Stimulated activated CD4-positive, alpha-beta T cell treated with anti-CD3 and anti-CD28 coated beads, Interleukin-1b, Interleukin-23, amount 100 ng/mL, for 4 hours (primary cell): ENCODE results near the gene MIB2.
A peak's percentile ranks its signal among the peaks of the same experiment; 100 is the strongest.

ENCODE experiments used
- DNase-seq, 2 donors: peaks; one replicate each; pipeline ENCODE4 v3.0.0-alpha.2; 2020; ENCODE audit warnings: low read depth in 2 of 2

The MIB2 gene

DNA sequence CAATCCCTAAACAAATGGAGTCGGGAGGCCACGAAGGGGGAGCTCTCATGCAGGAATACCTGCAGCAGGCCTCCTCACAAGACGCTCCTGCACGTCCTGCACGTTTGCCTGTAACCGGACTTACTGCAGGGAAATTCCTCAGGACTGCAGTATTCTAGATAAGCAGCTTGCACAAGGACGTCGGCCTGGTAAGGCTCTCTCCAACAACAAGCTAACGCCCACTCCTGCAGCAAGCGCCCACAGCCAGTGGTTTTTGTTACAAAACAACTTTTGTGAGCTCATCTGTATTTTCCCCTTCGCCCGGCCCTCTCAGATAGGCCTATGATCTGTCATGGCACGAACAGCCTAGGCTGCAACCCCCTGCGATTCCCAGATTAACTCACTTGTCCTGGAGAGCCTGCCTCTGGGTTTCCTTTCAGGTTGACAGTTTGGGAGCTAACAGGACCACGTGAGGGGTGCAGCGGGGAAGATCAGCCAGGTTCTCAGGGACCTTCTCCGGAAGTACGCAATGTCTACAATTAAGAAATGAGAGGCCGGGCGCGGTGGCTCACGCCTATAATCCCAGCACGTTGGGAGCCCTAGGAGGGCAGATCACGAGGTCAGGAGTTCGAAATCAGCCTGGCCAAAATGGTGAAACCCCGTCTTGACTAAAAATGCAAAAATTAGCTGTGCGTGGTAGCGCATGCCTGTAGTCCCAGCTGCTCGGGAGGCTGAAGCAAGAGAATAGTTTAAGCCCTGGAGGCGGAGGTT lies 921 bp upstream of the MIB2 start:
- peak in 1 of 2 donors; percentile 39 for DNase-seq

DNA sequence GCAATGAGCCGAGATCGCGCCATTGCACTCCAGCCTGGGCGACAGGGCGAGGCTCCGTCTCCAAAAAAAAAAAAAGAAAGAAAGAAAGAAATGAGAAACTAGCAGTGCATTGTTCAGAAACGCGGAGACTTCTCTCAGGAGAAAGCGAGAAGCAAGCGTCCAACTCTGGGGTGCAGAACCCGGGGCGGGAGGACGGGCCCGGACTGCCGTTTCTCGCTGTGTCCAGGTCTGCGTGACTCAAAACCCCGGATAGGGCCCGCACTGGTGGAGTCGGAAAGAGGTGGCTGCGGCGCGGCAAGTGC lies 395 bp upstream of the MIB2 start:
- no peak for DNase-seq

GRCh38 chr1:1616045-1616790 lies 918 bp downstream of the MIB2 start:
- DNase-seq, result peak in 1 of 2 donors; percentile 47

- no peak for DNase-seq
Measured at GRCh38 chr1:1616838-1617237, 1.5 kb downstream of the MIB2 start.

DNA sequence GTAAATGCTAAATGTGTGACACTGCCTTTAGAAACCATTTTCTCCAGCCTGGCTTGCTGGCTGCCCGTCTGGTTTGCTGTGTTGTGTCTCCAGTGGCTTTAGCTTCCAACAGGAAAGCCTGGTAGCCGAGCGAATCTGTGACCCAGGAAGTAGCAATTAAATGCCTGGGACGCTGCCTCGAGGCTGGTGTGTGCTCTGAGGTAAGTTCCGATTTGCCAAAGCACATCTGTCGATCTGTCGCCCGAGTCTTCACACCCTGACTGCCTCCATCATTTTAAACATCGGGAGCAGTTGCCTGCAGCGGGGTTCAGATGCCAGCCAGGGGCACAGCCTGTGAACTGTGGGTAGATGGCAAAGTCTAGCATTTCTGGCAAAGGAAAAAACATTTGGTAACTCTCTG lies 2.2 kb downstream of the MIB2 start:
- no peak for DNase-seq

DNA sequence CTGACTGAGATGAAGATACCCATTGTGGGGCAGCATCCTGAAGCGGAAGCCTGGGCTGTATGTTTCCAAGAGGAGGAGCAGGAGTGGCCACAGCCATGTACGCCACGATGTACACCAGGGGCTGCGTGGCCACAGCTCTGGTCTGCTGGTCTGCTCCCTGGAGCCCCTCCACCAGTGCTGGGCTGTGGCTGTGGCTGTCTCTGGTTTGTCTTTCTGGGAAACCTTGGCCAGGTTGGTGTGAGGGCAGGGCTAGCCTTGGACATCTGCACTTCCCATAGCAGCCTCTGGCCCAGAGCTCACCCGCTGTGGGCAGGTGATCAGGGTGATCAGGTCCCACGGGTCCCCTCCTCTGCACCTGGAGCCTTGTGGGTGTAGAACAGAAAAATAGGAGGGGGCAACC lies 2.6 kb downstream of the MIB2 start:
- DNase-seq, result no peak

- no peak for DNase-seq
Measured at GRCh38 chr1:1618396-1619068, 3.2 kb downstream of the MIB2 start.

- no peak for DNase-seq
Measured at GRCh38 chr1:1619917-1620361, 4.6 kb downstream of the MIB2 start.

- no peak for DNase-seq
Measured at GRCh38 chr1:1620433-1621139, 5.3 kb downstream of the MIB2 start.

GRCh38 chr1:1621173-1622009 lies 6.1 kb downstream of the MIB2 start:
- DNase-seq, result no peak

GRCh38 chr1:1622010-1622787 lies 6.9 kb downstream of the MIB2 start:
- no peak for DNase-seq

GRCh38 chr1:1622788-1623094 lies 7.4 kb downstream of the MIB2 start:
- no peak for DNase-seq

GRCh38 chr1:1623181-1623630 lies 7.9 kb downstream of the MIB2 start:
- no peak for DNase-seq

DNA sequence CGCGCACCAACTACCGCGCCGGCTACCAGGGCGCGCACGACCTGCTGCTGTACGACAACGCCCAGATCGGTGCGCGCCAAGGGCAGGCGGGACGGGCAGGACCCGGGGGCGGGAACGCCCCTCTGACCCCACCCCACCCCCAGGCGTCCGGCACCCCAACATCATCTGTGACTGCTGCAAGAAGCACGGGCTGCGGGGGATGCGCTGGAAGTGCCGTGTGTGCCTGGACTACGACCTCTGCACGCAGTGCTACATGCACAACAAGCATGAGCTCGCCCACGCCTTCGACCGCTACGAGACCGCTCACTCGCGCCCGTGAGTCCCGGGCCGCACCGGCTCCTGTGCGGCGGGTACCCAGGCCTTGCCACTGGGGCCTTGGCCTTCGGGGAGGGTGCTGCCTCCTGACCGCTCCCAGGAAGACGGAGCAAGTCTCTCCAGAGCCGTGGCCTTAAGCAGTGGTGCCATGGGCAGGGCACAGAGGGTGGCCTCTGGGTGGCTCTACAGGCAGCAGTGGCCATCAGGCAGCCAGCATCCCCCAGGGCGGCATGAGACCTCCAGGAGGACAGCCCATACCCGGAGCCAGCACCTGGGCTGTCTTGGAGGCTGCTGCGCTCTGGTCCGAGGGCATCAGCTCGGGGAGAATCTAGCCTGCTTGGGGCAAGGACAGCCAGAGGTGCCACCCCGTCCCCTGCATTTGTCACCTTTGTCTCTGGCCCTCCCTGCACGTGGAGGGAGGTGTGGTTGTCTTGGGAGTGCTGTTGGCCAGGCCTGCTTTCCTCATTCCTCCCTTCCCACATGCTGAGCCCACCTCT lies 8.5 kb downstream of the MIB2 start:
- DNase-seq, result no peak

DNA sequence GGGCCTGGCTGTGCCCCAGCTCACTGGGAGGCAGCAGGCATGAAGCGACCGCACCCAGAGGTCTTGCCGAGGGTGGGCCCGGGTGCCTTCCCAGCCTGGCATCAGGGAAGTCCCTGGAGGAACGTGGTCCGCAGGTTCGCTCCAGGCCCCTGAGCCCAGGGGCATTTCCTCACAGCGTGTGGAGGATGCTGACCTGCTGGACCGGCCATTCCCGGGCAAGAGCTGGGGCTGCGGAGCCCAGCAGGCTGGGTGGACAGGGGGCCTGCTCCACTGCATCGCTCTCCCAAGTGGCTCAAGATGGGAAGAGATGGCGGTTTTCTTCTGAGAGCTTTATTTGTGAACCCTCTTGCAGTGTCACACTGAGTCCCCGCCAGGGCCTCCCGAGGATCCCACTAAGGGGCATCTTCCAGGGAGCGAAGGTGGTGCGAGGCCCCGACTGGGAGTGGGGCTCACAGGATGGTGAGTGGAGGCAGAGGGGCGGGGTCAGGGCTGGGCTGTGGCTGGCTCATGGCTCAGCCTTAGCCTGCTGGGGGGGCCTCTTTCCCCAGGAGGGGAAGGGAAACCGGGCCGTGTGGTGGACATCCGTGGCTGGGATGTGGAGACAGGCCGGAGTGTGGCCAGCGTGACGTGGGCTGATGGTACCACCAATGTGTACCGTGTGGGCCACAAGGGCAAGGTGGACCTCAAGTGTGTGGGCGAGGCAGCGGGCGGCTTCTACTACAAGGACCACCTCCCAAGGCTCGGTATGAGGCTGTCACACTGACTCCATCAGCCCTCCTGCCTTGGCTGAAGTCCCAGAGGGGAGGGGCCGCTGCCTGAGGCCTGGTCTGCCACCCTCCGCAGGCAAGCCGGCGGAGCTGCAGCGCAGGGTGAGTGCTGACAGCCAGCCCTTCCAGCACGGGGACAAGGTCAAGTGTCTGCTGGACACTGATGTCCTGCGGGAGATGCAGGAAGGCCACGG lies 9.4 kb downstream of the MIB2 start:
- DNase-seq, result no peak

- no peak for DNase-seq
Measured at GRCh38 chr1:1625404-1625775, 10.1 kb downstream of the MIB2 start.

GRCh38 chr1:1625824-1626206 lies 10.5 kb downstream of the MIB2 start:
- no peak for DNase-seq

DNA sequence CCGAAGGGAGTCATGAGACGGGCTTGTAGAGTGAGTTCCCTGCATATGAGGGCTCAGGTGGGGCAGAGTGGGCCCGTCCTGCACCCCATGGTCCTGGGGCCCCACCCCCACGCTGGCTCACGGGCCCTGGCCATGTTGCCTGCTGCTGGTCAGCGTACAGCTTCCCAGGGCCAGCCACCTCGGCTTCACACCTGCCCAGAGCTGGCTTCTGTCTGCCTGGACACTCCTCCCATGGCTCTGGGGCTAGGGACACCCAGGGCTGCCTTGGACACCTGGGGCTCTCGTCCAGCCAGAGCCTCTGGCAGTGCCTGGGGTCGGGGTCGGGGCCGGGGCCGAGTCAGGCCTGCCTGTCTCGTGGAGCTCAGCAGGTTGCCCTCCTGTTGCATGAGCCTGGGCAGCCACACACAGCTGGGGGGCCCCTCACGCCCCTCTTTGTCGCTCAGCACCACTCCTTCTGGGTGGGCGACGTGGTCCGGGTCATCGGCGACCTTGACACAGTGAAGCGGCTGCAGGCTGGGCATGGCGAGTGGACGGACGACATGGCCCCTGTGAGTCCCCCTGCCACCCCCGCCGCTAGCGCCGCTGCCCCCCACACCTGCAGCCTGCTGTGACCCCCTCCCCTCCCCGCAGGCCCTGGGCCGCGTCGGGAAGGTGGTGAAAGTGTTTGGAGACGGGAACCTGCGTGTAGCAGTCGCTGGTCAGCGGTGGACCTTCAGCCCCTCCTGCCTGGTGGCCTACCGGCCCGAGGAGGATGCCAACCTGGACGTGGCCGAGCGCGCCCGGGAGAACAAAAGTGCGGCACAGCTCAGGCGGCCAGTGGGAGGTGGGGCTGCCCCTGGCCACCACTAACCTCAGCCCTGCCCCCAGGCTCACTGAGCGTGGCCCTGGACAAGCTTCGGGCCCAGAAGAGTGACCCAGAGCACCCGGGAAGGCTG lies 11.2 kb downstream of the MIB2 start:
- DNase-seq, result no peak
